Cardiac atrium fibroblast (primary cell): ENCODE results near the gene PRKAR1B. TPM values are rescaled to one million over a fixed set of nuclear protein-coding genes. Genes with fewer than 3 reads are reported as not detected.

ENCODE experiments used
- total RNA-seq: library from RNA; depleted of rRNA; stranded (reverse); fragments of >200 nt; gene quantifications from 2 replicates; pipeline ENCODE4 v1.2.3, GENCODE V29; 2015

PRKAR1B gene
- 16.0 and 18.2 TPM in 2 replicates for total RNA-seq

GRCh38 chr7:727104-727805, at the start of gene PRKAR1B:
Gene PRKAR1B, minus strand, starts transcription at chr7:727281. Its CDS starts 15,776 bp downstream, at chr7:711505.

GRCh38 chr7:726084-726853, 812 bp downstream of the PRKAR1B start, which contains the start of gene DNAAF5:
Gene DNAAF5, plus strand, starts transcription at chr7:726699. Its CDS starts 22 bp downstream, at chr7:726721.

GRCh38 chr7:519484-520390, 207.3 kb downstream of the PRKAR1B start, which contains the start of gene PDGFA:
Gene PDGFA, minus strand, starts transcription at chr7:519846. Its CDS starts 845 bp downstream, at chr7:519001.

Other genes with a start within 250 kb of the PRKAR1B start
- 13.3 and 16.2 TPM in 2 replicates for gene PDGFA, start 207.4 kb downstream of the PRKAR1B start, total RNA-seq
- 26.6 and 37.9 TPM in 2 replicates for gene DNAAF5, start 582 bp downstream of the PRKAR1B start, total RNA-seq
- 70.2 and 73.1 TPM in 2 replicates for gene SUN1, start 105.2 kb upstream of the PRKAR1B start, total RNA-seq
- gene GET4, start 149.3 kb upstream of the PRKAR1B start, total RNA-seq: 12.6 and 21.2 TPM in 2 replicates
- gene ADAP1, start 227.4 kb upstream of the PRKAR1B start, total RNA-seq: 11.4 and 13.9 TPM in 2 replicates
- 3.8 and 5.3 TPM in 2 replicates for gene COX19, start 248.3 kb upstream of the PRKAR1B start, total RNA-seq